A549 (cell line): Measurements from ENCODE around the gene MS4A4E.

Source experiments
- CTCF ChIP-seq: fragments of >200 bp; sonication (Bioruptor Twin); formaldehyde crosslinking; IDR thresholded peaks from 3 replicates; pipeline ENCODE4 v1.5.1; 2016
- EHMT2 ChIP-seq: fragments of 200-600 bp; sonication (generic); IDR thresholded peaks from 2 replicates; pipeline ENCODE4 v1.6.1; 2016; ENCODE audit warnings: antibody characterized with exemption, low read depth, mild to moderate bottlenecking, moderate library complexity
- ELK1 ChIP-seq: fragments of 150-350 bp; IDR thresholded peaks from 2 replicates; pipeline ENCODE4 v1.6.1; 2014; ENCODE audit warnings: low read depth, mild to moderate bottlenecking, low read length
- EP300 ChIP-seq, 2 experiments: fragments of >200 bp; sonication (Bioruptor Twin); formaldehyde crosslinking; IDR thresholded peaks; 2 replicates in 1 of 2; 3 replicates in 1 of 2; pipeline ENCODE4 v1.6.1; 2016 to 2017
- HDAC2 ChIP-seq: fragments of 200-600 bp; sonication (generic); IDR thresholded peaks from 2 replicates; pipeline ENCODE4 v1.6.1; 2016
- MAFK ChIP-seq: fragments of 450-650 bp; IDR thresholded peaks from 2 replicates; pipeline ENCODE4 v1.6.1; 2014; ENCODE audit not compliant: partially characterized antibody
- PBX3 ChIP-seq: IDR thresholded peaks from 2 replicates; pipeline ENCODE4 v1.6.1; 2012
- POLR2A ChIP-seq: IDR thresholded peaks from 2 replicates; pipeline ENCODE4 v1.6.1; 2012; ENCODE audit warnings: mild to moderate bottlenecking, low read length
- RARB ChIP-seq: fragments of 250-450 bp; sonication (Bioruptor Pico); IDR thresholded peaks from 2 replicates; pipeline ENCODE4 v1.8.0; 2021; ENCODE audit warnings: mild to moderate bottlenecking, moderate library complexity

DNA sequence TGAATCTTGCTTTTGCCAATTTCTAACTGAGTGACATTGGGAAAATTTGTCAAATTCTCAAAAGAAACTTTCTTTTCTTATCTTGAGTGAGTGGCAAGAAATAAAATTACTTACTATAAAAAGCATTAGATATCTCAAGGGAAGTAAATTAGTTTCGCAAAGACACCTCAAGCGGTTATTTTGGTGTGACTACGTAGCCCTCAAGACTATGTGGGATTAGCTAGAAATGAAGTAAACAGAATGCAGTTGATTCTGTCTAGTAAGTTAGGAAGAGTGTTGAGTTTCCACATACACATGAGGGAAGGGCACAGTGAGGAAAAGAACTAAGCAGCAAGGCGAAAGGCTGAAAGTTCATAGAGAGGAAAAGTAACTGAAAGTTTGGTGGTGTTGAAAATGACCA, 31.7 kb downstream of the MS4A4E start:
- no peak for TF ChIP-seq PBX3
- TF ChIP-seq CTCF, result no peak
- no peak for TF ChIP-seq RARB (CRISPR knock-in tag)
- TF ChIP-seq POLR2A, result no peak
- no peak for TF ChIP-seq HDAC2
- TF ChIP-seq ELK1, result no peak
- TF ChIP-seq EHMT2, result no peak
- no peak for TF ChIP-seq MAFK
- no peak for TF ChIP-seq EP300 (IDR thresholded peaks at IDR 0.05)
